ENCODE measurements around the gene PINK1. TPM values are rescaled to one million over a fixed set of nuclear protein-coding genes. Genes with fewer than 3 reads are reported as not detected.

PINK1 gene
- 21.6 and 21.9 TPM in 2 replicates for polyA plus RNA-seq (2013)

GRCh38 chr1:20633190-20634064, at the start of gene PINK1:
PINK1 (plus strand) TSS chr1:20633458; CDS start chr1:20633549, 91 bp downstream.
- H3K14ac ChIP-seq (ENCODE audit: low read length), result peak within 1 kb of the TSS; percentile 94
- peaks cover 6 to 9% of the 10 kb centered on the region in 2 experiments for H3K36me3 ChIP-seq (ENCODE audit: control insufficient read depth in 1 of 2, insufficient read depth in 2 of 2, low read length in 2 of 2)
- H4K12ac ChIP-seq (ENCODE audit: low read depth, low read length), result peak within 1 kb of the TSS; percentile 82
- H2BK5ac ChIP-seq (ENCODE audit: low read depth, low read length, poor library complexity), result peak within 1 kb of the TSS; percentile 65
- H3K27ac ChIP-seq (ENCODE audit: low read depth, low read length), result peak within 1 kb of the TSS; percentile 81
- H3K27me3 ChIP-seq (ENCODE audit: insufficient read depth, low read length), result no peaks in the 10 kb centered on the region
- H2BK120ac ChIP-seq (ENCODE audit: insufficient read depth, low read length, poor library complexity), result peak within 1 kb of the TSS; percentile 88
- peak within 1 kb of the TSS; percentile 91 for H4K91ac ChIP-seq (ENCODE audit: low read depth, low read length)
- peak within 1 kb of the TSS; percentile 88 for H3K4me2 ChIP-seq (ENCODE audit: low read length)
- no peak within 1 kb of the TSS for H2AK5ac ChIP-seq (ENCODE audit: low read length)
- H2BK12ac ChIP-seq (ENCODE audit: low read length), result no peak within 1 kb of the TSS
- peaks cover 2% of the 10 kb centered on the region for H3K79me2 ChIP-seq (ENCODE audit: control insufficient read depth, insufficient read depth, low read length, poor library complexity)
- no peak within 1 kb of the TSS for H3K23ac ChIP-seq (ENCODE audit: low read length)
- peak within 1 kb of the TSS; percentile 86 for H3K4me3 ChIP-seq (ENCODE audit: low read depth, low read length)
- peak within 1 kb of the TSS; percentile 97 for H2AFZ ChIP-seq (ENCODE audit: insufficient read depth, low read length, poor library complexity)
- H3K9ac ChIP-seq (ENCODE audit: low read length), result peak within 1 kb of the TSS; percentile 91
- peak; percentile 89 to 91 for DNase-seq
- peak within 1 kb of the TSS; percentile 84 for H3K18ac ChIP-seq (ENCODE audit: low read length)
- peaks cover 4% of the 10 kb centered on the region for H3K79me1 ChIP-seq (ENCODE audit: low read length)
- peak within 1 kb of the TSS; percentile 96 for H4K8ac ChIP-seq (ENCODE audit: low read depth, low read length)
- H3K9me3 ChIP-seq (ENCODE audit: insufficient read depth, low read depth, low read length), result no peaks in the 10 kb centered on the region
- peaks cover 7 to 10% of the 10 kb centered on the region in 2 experiments for H3K4me1 ChIP-seq (ENCODE audit: control insufficient read depth in 1 of 2, insufficient read depth in 2 of 2, low read length in 2 of 2)
- peak within 1 kb of the TSS; percentile 55 for H3K4ac ChIP-seq (ENCODE audit: low read depth, low read length)
- no CpG with 5 or more reads among the region's 93 CpGs for WGBS (ENCODE audit: extremely low coverage, insufficient coverage, insufficient read length)

GRCh38 chr1:20584890-20585289, 48.4 kb upstream of the PINK1 start:
- no peak overlapping the region for H2BK5ac ChIP-seq (ENCODE audit: low read depth, low read length, poor library complexity)
- H3K4me3 ChIP-seq (ENCODE audit: low read depth, low read length), result no peak overlapping the region
- H4K91ac ChIP-seq (ENCODE audit: low read depth, low read length), result no peak overlapping the region
- no peak overlapping the region for H2AK5ac ChIP-seq (ENCODE audit: low read length)
- H3K9me3 ChIP-seq (ENCODE audit: insufficient read depth, low read depth, low read length), result peaks cover 4% of the 10 kb centered on the region
- H3K23ac ChIP-seq (ENCODE audit: low read length), result no peak overlapping the region
- no peak overlapping the region for H3K18ac ChIP-seq (ENCODE audit: low read length)
- DNase-seq, result no peak
- H4K8ac ChIP-seq (ENCODE audit: low read depth, low read length), result no peak overlapping the region
- no peaks in the 10 kb centered on the region for H3K36me3 ChIP-seq (ENCODE audit: control insufficient read depth in 1 of 2, insufficient read depth in 2 of 2, low read length in 2 of 2)
- no peak overlapping the region for H3K4me2 ChIP-seq (ENCODE audit: low read length)
- no peak overlapping the region for H3K14ac ChIP-seq (ENCODE audit: low read length)
- H3K27me3 ChIP-seq (ENCODE audit: insufficient read depth, low read length), result no peaks in the 10 kb centered on the region
- no peak overlapping the region for H2BK120ac ChIP-seq (ENCODE audit: insufficient read depth, low read length, poor library complexity)
- no peak overlapping the region for H3K27ac ChIP-seq (ENCODE audit: low read depth, low read length)
- no peak overlapping the region for H3K4ac ChIP-seq (ENCODE audit: low read depth, low read length)
- no peak overlapping the region for H2AFZ ChIP-seq (ENCODE audit: insufficient read depth, low read length, poor library complexity)
- no peaks in the 10 kb centered on the region for H3K4me1 ChIP-seq (ENCODE audit: control insufficient read depth in 1 of 2, insufficient read depth in 2 of 2, low read length in 2 of 2)
- no CpG with 5 or more reads among the region's 2 CpGs for WGBS (ENCODE audit: extremely low coverage, insufficient coverage, insufficient read length)
- H3K9ac ChIP-seq (ENCODE audit: low read length), result no peak overlapping the region
- H2BK12ac ChIP-seq (ENCODE audit: low read length), result no peak overlapping the region
- H4K12ac ChIP-seq (ENCODE audit: low read depth, low read length), result no peak overlapping the region
- no peaks in the 10 kb centered on the region for H3K79me1 ChIP-seq (ENCODE audit: low read length)
- peaks cover 2% of the 10 kb centered on the region for H3K79me2 ChIP-seq (ENCODE audit: control insufficient read depth, insufficient read depth, low read length, poor library complexity)

GRCh38 chr1:20586953-20587660, 46.2 kb upstream of the PINK1 start:
- Histone ChIP-seq H4K91ac (ENCODE audit: low read depth, low read length) (no peak overlapping the region), H2AFZ (ENCODE audit: insufficient read depth, low read length, poor library complexity) (no peak overlapping the region), H3K4ac (ENCODE audit: low read depth, low read length) (no peak overlapping the region), H2BK5ac (ENCODE audit: low read depth, low read length, poor library complexity) (no peak overlapping the region), H3K4me2 (ENCODE audit: low read length) (no peak overlapping the region), H3K9ac (ENCODE audit: low read length) (no peak overlapping the region), H3K79me1 (ENCODE audit: low read length) (no peaks in the 10 kb centered on the region), H3K27ac (ENCODE audit: low read depth, low read length) (no peak overlapping the region), H3K18ac (ENCODE audit: low read length) (no peak overlapping the region), H3K14ac (ENCODE audit: low read length) (no peak overlapping the region), H2BK12ac (ENCODE audit: low read length) (no peak overlapping the region), H2BK120ac (ENCODE audit: insufficient read depth, low read length, poor library complexity) (no peak overlapping the region), H3K23ac (ENCODE audit: low read length) (no peak overlapping the region), H4K12ac (ENCODE audit: low read depth, low read length) (no peak overlapping the region), H3K4me3 (ENCODE audit: low read depth, low read length) (no peak overlapping the region), H4K8ac (ENCODE audit: low read depth, low read length) (no peak overlapping the region), H3K27me3 (ENCODE audit: insufficient read depth, low read length) (no peaks in the 10 kb centered on the region), H3K36me3 (ENCODE audit: control insufficient read depth in 1 of 2, insufficient read depth in 2 of 2, low read length in 2 of 2) (no peaks in the 10 kb centered on the region), H3K9me3 (ENCODE audit: insufficient read depth, low read depth, low read length) (peaks cover 4% of the 10 kb centered on the region), H3K4me1 (ENCODE audit: control insufficient read depth in 1 of 2, insufficient read depth in 2 of 2, low read length in 2 of 2) (no peaks in the 10 kb centered on the region), H2AK5ac (ENCODE audit: low read length) (no peak overlapping the region), H3K79me2 (ENCODE audit: control insufficient read depth, insufficient read depth, low read length, poor library complexity) (peaks cover 2% of the 10 kb centered on the region)
- no peak for DNase-seq
- no CpG with 5 or more reads among the region's 10 CpGs for WGBS (ENCODE audit: extremely low coverage, insufficient coverage, insufficient read length)

GRCh38 chr1:20587661-20588053, 45.6 kb upstream of the PINK1 start:
- no peaks in the 10 kb centered on the region for H3K79me1 ChIP-seq (ENCODE audit: low read length)
- no peak overlapping the region for H3K18ac ChIP-seq (ENCODE audit: low read length)
- H3K79me2 ChIP-seq (ENCODE audit: control insufficient read depth, insufficient read depth, low read length, poor library complexity), result peaks cover 2% of the 10 kb centered on the region
- no peaks in the 10 kb centered on the region for H3K27me3 ChIP-seq (ENCODE audit: insufficient read depth, low read length)
- H3K4ac ChIP-seq (ENCODE audit: low read depth, low read length), result no peak overlapping the region
- H3K36me3 ChIP-seq (ENCODE audit: control insufficient read depth in 1 of 2, insufficient read depth in 2 of 2, low read length in 2 of 2), result no peaks in the 10 kb centered on the region
- H3K27ac ChIP-seq (ENCODE audit: low read depth, low read length), result no peak overlapping the region
- no peak overlapping the region for H3K23ac ChIP-seq (ENCODE audit: low read length)
- no peak overlapping the region for H2BK120ac ChIP-seq (ENCODE audit: insufficient read depth, low read length, poor library complexity)
- H2AFZ ChIP-seq (ENCODE audit: insufficient read depth, low read length, poor library complexity), result no peak overlapping the region
- H4K12ac ChIP-seq (ENCODE audit: low read depth, low read length), result no peak overlapping the region
- H2BK12ac ChIP-seq (ENCODE audit: low read length), result no peak overlapping the region
- no peak overlapping the region for H3K9ac ChIP-seq (ENCODE audit: low read length)
- no peak overlapping the region for H4K8ac ChIP-seq (ENCODE audit: low read depth, low read length)
- no peak overlapping the region for H3K4me2 ChIP-seq (ENCODE audit: low read length)
- H3K4me3 ChIP-seq (ENCODE audit: low read depth, low read length), result no peak overlapping the region
- peaks cover 4% of the 10 kb centered on the region for H3K9me3 ChIP-seq (ENCODE audit: insufficient read depth, low read depth, low read length)
- H2AK5ac ChIP-seq (ENCODE audit: low read length), result no peak overlapping the region
- no CpG with 5 or more reads among the region's 2 CpGs for WGBS (ENCODE audit: extremely low coverage, insufficient coverage, insufficient read length)
- H2BK5ac ChIP-seq (ENCODE audit: low read depth, low read length, poor library complexity), result no peak overlapping the region
- DNase-seq, result no peak
- no peak overlapping the region for H3K14ac ChIP-seq (ENCODE audit: low read length)
- H4K91ac ChIP-seq (ENCODE audit: low read depth, low read length), result no peak overlapping the region
- H3K4me1 ChIP-seq (ENCODE audit: control insufficient read depth in 1 of 2, insufficient read depth in 2 of 2, low read length in 2 of 2), result no peaks in the 10 kb centered on the region
